ENCODE results near the gene CHP1.
A peak's percentile ranks its signal among the peaks of the same experiment; 100 is the strongest.

Gene CHP1

GRCh38 chr15:41254560-41254959 lies 23.5 kb downstream of the CHP1 start:
- H2AFZ ChIP-seq: no peak overlapping the region
- H3K9ac ChIP-seq: no peak overlapping the region
- H3K27ac ChIP-seq: no peak overlapping the region
- peaks cover 8% of the 10 kb centered on the region for H3K4me1 ChIP-seq
- no peaks in the 10 kb centered on the region for H3K27me3 ChIP-seq (ENCODE audit: control insufficient read depth, insufficient read depth, low read length)
- TF ChIP-seq CTCF (IDR thresholded peaks at IDR 0.05): no peak
- no peaks in the 10 kb centered on the region for H3K36me3 ChIP-seq (ENCODE audit: control insufficient read depth, insufficient read depth, low read length)
- no peak overlapping the region for H3K4me2 ChIP-seq (ENCODE audit: low read length)
- H3K79me2 ChIP-seq: no peaks in the 10 kb centered on the region
- no peak overlapping the region for H3K4me3 ChIP-seq (ENCODE audit: low read depth, low read length)
- no peaks in the 10 kb centered on the region for H3K9me3 ChIP-seq (ENCODE audit: control insufficient read depth, low read length)

- peak overlapping the region; percentile 37 for H3K4me2 ChIP-seq (ENCODE audit: low read length)
- H3K36me3 ChIP-seq (ENCODE audit: control insufficient read depth, insufficient read depth, low read length): no peaks in the 10 kb centered on the region
- peaks cover 6% of the 10 kb centered on the region for H3K4me1 ChIP-seq
- H2AFZ ChIP-seq: no peak overlapping the region
- TF ChIP-seq CTCF (IDR thresholded peaks at IDR 0.05): no peak
- H3K27ac ChIP-seq: peak overlapping the region; percentile 0
- no peaks in the 10 kb centered on the region for H3K79me2 ChIP-seq
- H3K9me3 ChIP-seq (ENCODE audit: control insufficient read depth, low read length): no peaks in the 10 kb centered on the region
- H3K9ac ChIP-seq: no peak overlapping the region
- H3K27me3 ChIP-seq (ENCODE audit: control insufficient read depth, insufficient read depth, low read length): no peaks in the 10 kb centered on the region
- H3K4me3 ChIP-seq (ENCODE audit: low read depth, low read length): peak overlapping the region; percentile 17
These were observed 25.0 kb downstream of the CHP1 start for GRCh38 chr15:41256103-41256502.

- H3K9ac ChIP-seq: no peak overlapping the region
- H3K4me3 ChIP-seq (ENCODE audit: low read depth, low read length): peak overlapping the region; percentile 17
- H3K4me2 ChIP-seq (ENCODE audit: low read length): peak overlapping the region; percentile 37
- no peak for TF ChIP-seq CTCF (IDR thresholded peaks at IDR 0.05)
- H3K9me3 ChIP-seq (ENCODE audit: control insufficient read depth, low read length): no peaks in the 10 kb centered on the region
- no peaks in the 10 kb centered on the region for H3K79me2 ChIP-seq
- peak overlapping the region; percentile 29 for H3K27ac ChIP-seq
- H3K4me1 ChIP-seq: peaks cover 6% of the 10 kb centered on the region
- H2AFZ ChIP-seq: no peak overlapping the region
- no peaks in the 10 kb centered on the region for H3K36me3 ChIP-seq (ENCODE audit: control insufficient read depth, insufficient read depth, low read length)
- no peaks in the 10 kb centered on the region for H3K27me3 ChIP-seq (ENCODE audit: control insufficient read depth, insufficient read depth, low read length)
These were observed 25.5 kb downstream of the CHP1 start for GRCh38 chr15:41256577-41257038.

- no peak for TF ChIP-seq CTCF (IDR thresholded peaks at IDR 0.05)
- Histone ChIP-seq H3K27me3 (ENCODE audit: control insufficient read depth, insufficient read depth, low read length) (no peaks in the 10 kb centered on the region), H2AFZ (peak overlapping the region; percentile 17), H3K9me3 (ENCODE audit: control insufficient read depth, low read length) (no peaks in the 10 kb centered on the region), H3K4me2 (ENCODE audit: low read length) (peak overlapping the region; percentile 47), H3K36me3 (ENCODE audit: control insufficient read depth, insufficient read depth, low read length) (no peaks in the 10 kb centered on the region), H3K4me3 (ENCODE audit: low read depth, low read length) (no peak overlapping the region), H3K27ac (peak overlapping the region; percentile 36), H3K4me1 (peaks cover 6% of the 10 kb centered on the region), H3K79me2 (no peaks in the 10 kb centered on the region), H3K9ac (no peak overlapping the region)
These were observed 27.8 kb downstream of the CHP1 start for GRCh38 chr15:41258750-41259471.

Data from parathyroid adenoma (tissue), 2 donors.